Measurements from ENCODE around the gene KCNK6.

KCNK6 gene

DNA sequence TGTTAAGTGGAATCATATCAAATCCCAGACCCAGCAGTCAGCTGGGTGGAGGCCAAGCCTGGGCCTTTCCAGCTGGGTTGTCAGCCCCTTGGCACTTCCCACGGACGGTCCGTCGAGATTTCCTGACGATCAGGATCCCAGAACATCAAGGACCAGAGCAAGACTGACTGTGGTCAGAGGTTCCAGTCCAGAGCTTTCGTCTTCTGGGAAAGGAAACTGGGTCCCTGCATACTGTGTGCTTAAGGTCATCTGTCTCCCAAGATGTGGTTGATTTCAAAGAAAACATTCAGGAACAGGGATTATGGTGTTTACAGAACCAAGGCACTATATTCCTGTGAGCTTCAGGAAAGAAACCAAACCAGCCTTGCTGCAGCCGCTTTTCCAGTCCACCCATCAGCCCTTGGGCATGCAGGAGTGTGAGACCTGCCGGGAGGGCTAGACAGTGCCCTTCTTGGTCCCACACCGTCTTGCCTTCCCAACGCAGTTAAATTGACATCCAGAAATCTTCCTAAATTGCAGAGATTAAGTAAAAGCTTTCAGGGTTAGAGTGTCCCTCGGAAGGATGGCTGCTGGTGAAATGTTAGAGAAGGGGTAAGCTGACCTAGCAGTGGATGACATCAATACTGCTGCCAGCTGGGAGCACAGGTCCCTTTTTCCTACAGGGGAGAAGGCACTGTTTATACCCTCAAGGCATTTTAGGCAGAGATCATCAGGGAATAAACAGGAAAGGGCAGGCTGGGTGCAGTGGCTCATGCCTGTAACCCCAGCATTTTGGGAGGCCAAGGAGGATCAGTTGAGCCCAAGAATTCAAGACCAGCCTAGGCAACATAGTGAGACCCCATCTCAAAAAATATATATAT, 20.6 kb upstream of the KCNK6 start:
- DNase-seq (ENCODE audit: low read depth in 2 of 2) = no peak

GRCh38 chr19:38303517-38304351, 15.9 kb upstream of the KCNK6 start, which contains the start of gene C19orf33:
Gene C19orf33 (plus strand): TSS chr19:38304251. CDS start chr19:38304262, 11 bp downstream.
- no peak for DNase-seq (ENCODE audit: low read depth in 2 of 2)

DNA sequence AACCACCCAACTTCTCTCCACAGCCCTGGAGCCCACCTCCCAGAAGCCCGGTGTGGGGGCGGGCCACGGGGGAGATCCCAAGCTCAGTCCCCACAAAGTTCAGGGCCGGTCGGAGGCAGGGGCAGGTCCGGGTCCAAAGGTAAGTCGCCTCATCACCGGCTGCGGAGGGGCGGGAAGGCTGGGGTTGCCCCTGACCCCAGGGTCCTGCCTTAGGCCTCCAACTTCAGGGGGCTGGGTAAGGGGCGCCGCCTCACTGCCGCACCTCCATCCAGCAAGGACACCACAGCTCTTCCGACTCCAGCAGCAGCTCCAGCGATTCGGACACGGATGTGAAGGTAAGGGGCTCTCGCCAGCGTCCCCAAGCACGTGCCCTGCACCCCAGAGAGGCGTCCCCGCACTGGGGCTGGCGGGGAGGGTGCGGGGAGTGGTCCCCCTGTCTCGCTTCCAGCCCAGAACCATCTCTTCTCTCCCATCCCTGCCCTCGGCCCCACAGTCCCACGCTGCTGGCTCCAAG, 15.2 kb upstream of the KCNK6 start:
- no peak for DNase-seq (ENCODE audit: low read depth in 2 of 2)

DNA sequence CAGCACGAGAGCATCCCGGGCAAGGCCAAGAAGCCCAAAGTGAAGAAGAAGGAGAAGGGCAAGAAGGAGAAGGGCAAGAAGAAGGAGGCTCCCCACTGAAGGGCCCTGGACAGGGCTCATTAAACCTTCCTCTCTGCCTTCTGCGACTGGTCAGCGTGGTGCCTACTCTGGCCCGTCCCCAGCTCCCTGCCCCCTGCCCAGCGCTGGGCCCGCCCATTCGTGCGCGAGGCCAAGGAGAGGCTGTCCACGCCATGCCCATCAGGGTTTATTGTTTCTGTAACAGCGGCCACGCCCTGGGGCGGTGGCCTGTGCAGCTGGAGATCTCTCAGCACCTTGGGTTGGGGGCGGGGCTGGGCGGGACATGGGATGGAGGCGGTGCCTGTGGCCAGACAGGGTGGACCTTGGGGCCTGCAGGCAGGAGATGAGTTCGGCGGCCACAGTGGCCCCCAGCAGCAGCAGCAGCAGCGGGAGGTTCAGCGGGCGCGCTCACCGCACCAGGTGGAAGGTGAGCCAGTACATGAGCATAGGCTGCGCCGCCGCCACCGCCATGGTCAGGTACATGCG, 14.7 kb upstream of the KCNK6 start:
- no peak for DNase-seq (ENCODE audit: low read depth in 2 of 2)

- DNase-seq (ENCODE audit: low read depth in 2 of 2) = no peak
Observed at GRCh38 chr19:38306236-38306635, 13.4 kb upstream of the KCNK6 start.

GRCh38 chr19:38307076-38307475, 12.6 kb upstream of the KCNK6 start:
- no peak for DNase-seq (ENCODE audit: low read depth in 2 of 2)

GRCh38 chr19:38307597-38307996, 12.0 kb upstream of the KCNK6 start:
- DNase-seq (ENCODE audit: low read depth in 2 of 2) = no peak

GRCh38 chr19:38308006-38308766, 11.5 kb upstream of the KCNK6 start:
- no peak for DNase-seq (ENCODE audit: low read depth in 2 of 2)

GRCh38 chr19:38308926-38309614, 10.6 kb upstream of the KCNK6 start:
- no peak for DNase-seq (ENCODE audit: low read depth in 2 of 2)

- no peak for DNase-seq (ENCODE audit: low read depth in 2 of 2)
Observed at GRCh38 chr19:38309615-38310278, 9.9 kb upstream of the KCNK6 start.

DNA sequence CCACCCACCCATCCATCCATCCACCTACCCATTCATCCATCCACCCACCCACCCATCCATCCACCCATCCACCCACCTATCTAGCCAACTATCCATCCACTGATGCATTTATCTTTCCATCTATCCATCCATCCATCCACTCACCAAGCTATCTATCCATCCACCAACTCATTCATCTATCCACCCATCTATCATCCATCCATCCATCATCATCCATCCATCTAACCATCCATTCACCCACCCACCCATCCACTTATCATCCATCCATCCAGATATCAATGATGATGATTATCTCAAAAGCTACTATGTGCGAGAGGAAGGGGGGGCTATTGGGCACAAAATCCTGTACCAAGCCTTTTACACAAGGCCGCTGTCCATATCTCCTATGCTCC, 9.4 kb upstream of the KCNK6 start:
- DNase-seq (ENCODE audit: low read depth in 2 of 2) = no peak

GRCh38 chr19:38310986-38311385, 8.7 kb upstream of the KCNK6 start:
- no peak for DNase-seq (ENCODE audit: low read depth in 2 of 2)

- DNase-seq (ENCODE audit: low read depth in 2 of 2) = peak; percentile 92 to 93
Observed at GRCh38 chr19:38315657-38316476, 3.8 kb upstream of the KCNK6 start, which contains the start of gene YIF1B. Gene YIF1B (minus strand): TSS chr19:38315947. CDS start chr19:38315917, 30 bp downstream.

DNA sequence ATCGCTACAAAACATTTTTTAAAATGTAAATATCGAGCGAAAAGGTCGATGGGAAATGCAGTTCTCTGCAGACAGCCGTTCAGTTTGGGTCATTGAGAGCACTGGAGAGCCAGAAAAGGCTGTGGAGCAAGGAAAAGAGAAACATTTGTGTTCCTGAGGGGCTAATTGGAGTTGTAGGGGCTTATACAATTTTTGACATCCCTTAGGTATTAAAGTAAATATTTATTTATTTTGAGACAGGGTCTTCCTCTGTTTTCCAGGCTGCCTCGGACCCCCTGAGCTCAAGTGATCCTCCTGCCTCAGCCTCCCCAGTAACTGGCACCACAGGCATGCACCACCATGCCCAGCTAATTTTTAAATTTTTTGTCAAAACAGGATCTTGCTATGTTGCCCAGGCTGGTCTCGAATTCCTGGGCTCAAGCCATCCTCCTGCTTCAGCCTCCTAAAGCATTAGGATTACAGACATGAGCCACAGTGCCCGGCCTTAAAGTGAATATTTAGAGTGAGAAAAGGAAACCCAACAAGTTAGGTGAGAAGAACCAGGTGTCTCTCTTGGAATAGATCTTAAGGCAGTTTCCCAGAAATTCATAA, 3.1 kb upstream of the KCNK6 start:
- DNase-seq (ENCODE audit: low read depth in 2 of 2) = no peak

- DNase-seq (ENCODE audit: low read depth in 2 of 2) = no peak
Observed at GRCh38 chr19:38317104-38317612, 2.5 kb upstream of the KCNK6 start.

DNA sequence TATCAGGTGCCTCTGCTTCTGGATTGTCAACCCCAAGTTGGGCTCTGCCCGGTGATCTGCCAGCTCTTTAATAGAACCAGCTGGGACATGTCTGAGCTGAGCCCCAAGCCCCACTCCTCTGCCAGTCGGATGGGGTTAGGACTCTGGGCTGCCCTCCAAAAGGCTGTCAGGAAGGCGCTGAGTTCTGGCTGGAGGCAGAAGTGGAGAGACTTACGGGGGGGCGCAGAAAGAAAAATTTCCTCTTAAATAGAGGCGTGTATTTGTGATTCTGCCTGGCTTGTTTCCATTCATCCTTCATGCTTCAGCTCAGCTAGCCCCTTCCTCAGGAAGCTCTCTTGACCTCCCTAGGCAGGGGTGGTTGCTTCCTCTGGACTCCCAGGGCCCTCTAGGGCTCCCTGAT, 985 bp upstream of the KCNK6 start:
- no peak for DNase-seq (ENCODE audit: low read depth in 2 of 2)

GRCh38 chr19:38320969-38321339, 1.3 kb downstream of the KCNK6 start:
- no peak for DNase-seq (ENCODE audit: low read depth in 2 of 2)

- no peak for DNase-seq (ENCODE audit: low read depth in 2 of 2)
Observed at GRCh38 chr19:38321646-38322196, 2.1 kb downstream of the KCNK6 start.
